Erythroblast (primary cell): ENCODE results near the gene WNT11.

ENCODE experiments used
- DNase-seq, 2 experiments: peaks; one replicate each; lab custom pipeline; 2025; lab: John Stamatoyannopoulos, UW
- GATA1 ChIP-seq: IDR thresholded peaks from 2 replicates; pipeline ENCODE4 v1.6.1; 2011; ENCODE audit warnings: low read depth, mild to moderate bottlenecking, control low read depth, low read length, moderate library complexity
- POLR2A ChIP-seq: IDR thresholded peaks from 2 replicates; pipeline ENCODE4 v1.6.1; 2011; ENCODE audit warnings: mild to moderate bottlenecking, low read length

Gene WNT11

DNA sequence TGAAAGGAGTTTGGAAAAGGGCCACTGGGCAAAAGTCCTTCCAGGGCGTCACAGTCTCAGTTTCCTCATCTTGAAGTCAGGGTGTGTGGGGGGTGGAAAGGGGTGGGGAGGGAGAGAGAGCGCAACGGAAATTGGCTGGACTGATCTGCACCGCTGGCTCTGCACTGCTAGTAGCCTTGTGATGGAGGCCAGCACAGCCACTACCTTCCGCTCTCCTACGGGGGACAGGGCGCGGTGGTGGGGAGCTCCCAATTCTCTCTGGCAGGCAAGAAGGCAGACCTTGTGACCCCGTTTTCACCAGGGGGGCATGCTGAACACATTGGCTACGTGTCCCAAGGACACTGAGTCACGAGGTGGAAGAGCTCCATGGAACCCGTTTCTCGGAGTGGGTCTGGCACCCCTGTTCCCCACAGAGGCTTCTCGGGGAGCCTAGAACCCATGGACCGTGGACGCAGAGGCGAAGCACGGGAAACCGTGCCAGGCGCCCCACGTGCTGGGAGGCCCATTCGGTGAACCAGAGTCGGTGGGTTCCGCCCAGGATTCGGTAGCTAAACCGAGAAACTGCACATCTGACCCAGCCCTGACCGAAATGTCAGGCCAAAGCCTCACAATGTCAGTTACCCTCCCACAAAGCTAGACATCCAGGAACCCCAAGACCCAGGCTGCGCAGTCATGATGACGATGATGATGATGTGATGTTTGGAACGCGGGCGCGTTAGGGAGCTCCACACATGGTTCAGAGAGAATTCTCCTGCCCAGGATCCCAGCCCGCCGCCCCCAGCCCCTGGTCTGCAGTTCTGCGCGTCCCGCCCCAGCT, 28.3 kb upstream of the WNT11 start:
- peak; percentile 87 to 92 for DNase-seq
- TF ChIP-seq POLR2A = no peak
- TF ChIP-seq GATA1 = no peak

- TF ChIP-seq GATA1 (no peak), POLR2A (no peak)
Observed at GRCh38 chr11:76234021-76234415, 27.7 kb upstream of the WNT11 start.

DNA sequence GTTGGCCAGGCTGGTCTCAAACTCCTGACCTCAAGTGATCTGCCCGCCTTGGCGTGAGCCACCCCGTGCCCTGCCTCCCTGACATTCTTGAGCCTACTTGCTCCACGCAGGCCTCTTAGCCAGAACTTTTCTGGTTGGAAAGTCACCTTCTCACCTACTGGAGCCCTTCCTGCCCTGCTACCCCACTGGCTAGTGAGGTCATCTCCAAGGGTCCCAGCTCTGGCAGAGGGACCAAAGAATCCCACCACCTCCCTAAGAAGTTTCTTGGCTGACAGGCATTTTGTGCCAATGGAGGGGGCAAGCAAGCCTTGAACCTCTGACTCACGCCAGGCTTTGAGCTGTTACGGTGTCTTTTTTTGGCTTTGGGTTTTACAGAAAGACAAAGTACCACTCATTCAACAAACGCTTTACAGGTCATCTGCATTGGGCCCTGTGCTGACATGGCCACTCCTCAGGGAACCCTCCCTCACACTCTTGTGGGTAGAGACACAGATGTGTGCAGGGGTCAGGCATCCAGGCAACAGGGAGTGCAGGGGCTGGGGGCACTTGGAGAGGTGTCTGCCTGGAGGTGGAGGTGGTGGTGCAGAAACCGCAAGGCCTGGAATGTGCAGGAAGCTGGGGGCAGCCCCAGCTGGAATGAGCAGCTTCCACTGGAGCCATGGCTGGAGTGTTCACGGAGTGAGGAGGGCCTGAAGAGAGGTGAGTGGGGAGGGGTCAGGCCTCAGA, 27.1 kb upstream of the WNT11 start:
- TF ChIP-seq POLR2A = no peak
- TF ChIP-seq GATA1 = no peak
- DNase-seq = peak in 1 of 2 experiments; percentile 12

More at GRCh38 chr11:76234021-76234415, 27.7 kb upstream of the WNT11 start:
- peak; percentile 45 to 71 for DNase-seq

DNA sequence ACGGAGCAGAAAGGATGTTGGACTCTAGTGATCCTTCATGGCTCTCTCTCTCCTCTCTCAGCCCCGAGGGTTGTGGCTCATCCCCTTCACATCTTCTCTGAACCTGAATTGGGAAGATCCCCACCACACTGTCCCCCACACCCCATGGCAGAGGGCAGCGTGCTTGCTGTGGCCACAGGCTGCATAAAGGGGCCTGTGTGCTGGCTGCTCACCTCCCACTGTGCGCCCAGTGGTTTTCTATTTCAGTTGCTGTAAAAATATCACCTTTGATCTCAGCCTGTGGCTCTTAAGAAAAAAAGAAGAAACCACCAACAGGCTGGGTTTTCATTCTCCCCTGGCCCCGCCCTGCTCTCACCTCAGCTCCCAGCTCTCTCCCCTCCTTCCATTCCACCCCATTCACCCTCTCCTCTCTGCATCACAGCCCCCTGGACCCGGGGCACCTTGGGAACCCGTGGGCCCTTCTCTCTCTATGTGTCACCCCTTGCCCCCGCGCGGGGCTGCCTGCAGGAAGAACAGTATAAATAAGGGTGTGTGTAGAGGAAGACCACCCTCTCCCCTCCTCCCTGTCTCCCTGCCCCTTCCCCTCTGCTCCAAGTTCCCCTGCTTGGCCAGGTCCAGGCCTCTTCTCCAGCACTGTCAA, 25.8 kb upstream of the WNT11 start:
- no peak for DNase-seq
- TF ChIP-seq POLR2A (no peak), GATA1 (no peak)

GRCh38 chr11:76231121-76231738, 24.9 kb upstream of the WNT11 start:
- TF ChIP-seq POLR2A (no peak), GATA1 (no peak)
- no peak for DNase-seq

- TF ChIP-seq POLR2A = no peak
- TF ChIP-seq GATA1 = no peak
Observed at GRCh38 chr11:76230392-76230791, 24.1 kb upstream of the WNT11 start.

GRCh38 chr11:76229690-76230240, 23.5 kb upstream of the WNT11 start:
- no peak for DNase-seq
- TF ChIP-seq GATA1 (no peak), POLR2A (no peak)

More at GRCh38 chr11:76230392-76230791, 24.1 kb upstream of the WNT11 start:
- no peak for DNase-seq

DNA sequence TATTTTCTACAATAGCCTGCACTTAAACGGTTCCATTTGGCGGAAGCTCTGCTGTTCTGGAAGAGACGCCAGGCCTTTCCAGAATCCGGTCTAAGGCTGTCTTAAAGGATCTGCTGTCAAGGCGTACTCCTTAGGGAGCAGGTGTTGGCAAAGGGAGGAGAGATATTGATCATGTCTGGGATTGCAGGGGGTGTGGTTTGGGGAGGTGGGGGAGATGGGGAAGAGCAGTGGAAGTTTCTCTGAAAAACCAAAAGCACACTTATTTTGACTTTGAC, 22.5 kb upstream of the WNT11 start:
- no peak for DNase-seq
- TF ChIP-seq POLR2A (no peak), GATA1 (no peak)

GRCh38 chr11:76228071-76228874, 22.0 kb upstream of the WNT11 start:
- no peak for TF ChIP-seq GATA1
- no peak for TF ChIP-seq POLR2A
- no peak for DNase-seq

DNA sequence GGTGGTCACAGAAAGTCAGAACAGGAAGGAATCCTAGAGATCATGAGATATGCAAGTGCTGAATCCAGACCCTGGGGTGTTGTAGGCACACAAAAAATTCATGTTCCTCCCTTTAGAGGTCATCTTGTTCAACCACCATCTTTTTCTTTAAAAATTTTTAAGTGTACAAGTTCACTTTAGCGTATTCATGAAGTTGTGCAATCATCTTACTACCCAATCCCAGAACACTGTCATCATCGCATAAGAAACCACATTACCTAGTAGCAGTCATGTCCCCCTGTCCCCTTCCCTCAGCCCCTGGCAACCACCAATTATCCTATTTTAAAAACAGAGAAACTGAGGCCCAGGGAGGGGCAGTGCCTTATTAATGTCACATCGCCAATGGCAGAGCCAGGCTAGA, 20.3 kb upstream of the WNT11 start:
- TF ChIP-seq GATA1 (no peak), POLR2A (no peak)
- DNase-seq = no peak

DNA sequence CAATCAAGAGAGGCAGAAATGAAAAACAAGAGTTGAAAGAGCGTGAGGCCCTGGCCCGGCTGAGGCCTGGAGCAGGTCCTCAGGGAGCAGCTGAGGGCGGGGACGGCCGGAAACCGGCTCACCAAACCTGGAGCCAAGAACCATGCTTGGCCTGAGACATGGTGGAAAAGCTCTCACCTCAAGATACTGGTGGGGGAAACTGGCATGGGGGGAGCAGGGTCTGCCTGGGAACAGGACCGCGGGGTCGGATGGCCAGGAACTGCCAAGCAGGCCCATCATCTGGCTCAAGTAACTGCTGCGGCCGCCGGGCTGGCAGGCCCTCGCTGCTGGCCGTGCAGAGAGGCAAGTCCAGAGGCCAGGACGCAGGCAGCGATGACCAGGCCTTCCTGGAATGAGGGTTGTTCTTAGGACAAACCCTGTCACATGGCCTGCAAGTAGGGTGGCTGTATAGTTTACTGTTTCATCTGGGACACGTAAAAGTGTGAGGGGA, 18.9 kb upstream of the WNT11 start:
- no peak for DNase-seq
- no peak for TF ChIP-seq POLR2A

DNA sequence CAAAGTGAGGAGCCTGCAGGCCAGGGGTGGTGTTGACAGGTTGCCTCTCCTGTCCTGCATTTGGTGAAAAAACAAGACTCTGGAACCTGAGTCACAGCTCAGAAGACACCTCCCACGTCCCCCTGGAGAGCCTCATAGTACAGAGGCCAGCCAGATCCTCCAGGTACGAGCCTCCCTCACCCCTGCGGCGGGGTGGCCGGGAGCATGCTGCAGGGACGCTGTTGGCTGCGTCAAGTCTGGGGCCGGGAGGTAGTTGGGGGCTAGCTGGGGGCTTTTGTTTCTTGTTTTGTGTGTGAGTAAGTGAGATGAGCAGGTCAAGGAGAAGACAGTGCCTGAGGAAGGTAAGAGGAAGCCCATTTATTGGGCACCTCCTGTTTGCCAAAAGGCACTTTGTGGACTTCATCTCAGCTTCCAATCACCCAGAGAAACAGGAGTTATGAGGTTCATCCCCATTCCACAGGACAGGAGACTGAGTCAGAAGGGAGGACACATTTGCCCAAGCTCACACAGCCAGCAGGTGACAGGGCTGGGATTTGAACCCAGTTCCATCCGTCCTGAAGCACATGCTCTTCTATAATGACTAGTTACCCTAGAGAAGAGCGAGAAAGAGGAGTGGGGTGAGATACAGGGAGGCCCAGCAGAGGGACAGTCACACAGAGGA, 18.3 kb upstream of the WNT11 start:
- no peak for DNase-seq
- TF ChIP-seq POLR2A (no peak), GATA1 (no peak)
